Mesothelial cell of epicardium (in vitro differentiated cells): Measurements from ENCODE around the gene ZNF655. TPM values are rescaled to one million over a fixed set of nuclear protein-coding genes. Genes with fewer than 3 reads are reported as not detected.

ENCODE experiments used
- DNase-seq, 2 experiments: peaks; one replicate each; pipeline ENCODE4 v3.0.0; 2021; ENCODE audit warnings: low spot score in 2 of 2; ENCODE audit not compliant: unreplicated experiment in 2 of 2
- H3K27ac Mint-ChIP-seq: 2 replicates; pipeline ENCODE4 v1.8.0; 2021; ENCODE audit warnings: mixed read lengths
- H3K27me3 Mint-ChIP-seq: 2 replicates; pipeline ENCODE4 v1.8.0; 2021; ENCODE audit warnings: low read depth, mixed read lengths
- H3K36me3 Mint-ChIP-seq: 2 replicates; pipeline ENCODE4 v1.8.0; 2021; ENCODE audit warnings: mixed read lengths
- H3K4me1 Mint-ChIP-seq: 2 replicates; pipeline ENCODE4 v1.8.0; 2021; ENCODE audit warnings: mixed read lengths
- H3K4me3 Mint-ChIP-seq: 2 replicates; pipeline ENCODE4 v1.8.0; 2021; ENCODE audit warnings: mild to moderate bottlenecking, moderate library complexity, mixed read lengths
- H3K9me3 Mint-ChIP-seq: 2 replicates; pipeline ENCODE4 v1.8.0; 2021; ENCODE audit warnings: mixed read lengths
- total RNA-seq: library from RNA; stranded (reverse); gene quantifications from 3 replicates; pipeline ENCODE4 v1.2.1, GENCODE V29; 2021
- TF ChIP-seq, protein P1 (sequence below): fragments of 200-600 bp; sonication (generic); IDR thresholded peaks from one replicate; pipeline ENCODE4 v1.5.0; 2021; ENCODE audit warnings: antibody characterized with exemption; ENCODE audit not compliant: unreplicated experiment

Gene ZNF655
- total RNA-seq, 1 donor from 2014 or later, result 84.7 TPM

DNA sequence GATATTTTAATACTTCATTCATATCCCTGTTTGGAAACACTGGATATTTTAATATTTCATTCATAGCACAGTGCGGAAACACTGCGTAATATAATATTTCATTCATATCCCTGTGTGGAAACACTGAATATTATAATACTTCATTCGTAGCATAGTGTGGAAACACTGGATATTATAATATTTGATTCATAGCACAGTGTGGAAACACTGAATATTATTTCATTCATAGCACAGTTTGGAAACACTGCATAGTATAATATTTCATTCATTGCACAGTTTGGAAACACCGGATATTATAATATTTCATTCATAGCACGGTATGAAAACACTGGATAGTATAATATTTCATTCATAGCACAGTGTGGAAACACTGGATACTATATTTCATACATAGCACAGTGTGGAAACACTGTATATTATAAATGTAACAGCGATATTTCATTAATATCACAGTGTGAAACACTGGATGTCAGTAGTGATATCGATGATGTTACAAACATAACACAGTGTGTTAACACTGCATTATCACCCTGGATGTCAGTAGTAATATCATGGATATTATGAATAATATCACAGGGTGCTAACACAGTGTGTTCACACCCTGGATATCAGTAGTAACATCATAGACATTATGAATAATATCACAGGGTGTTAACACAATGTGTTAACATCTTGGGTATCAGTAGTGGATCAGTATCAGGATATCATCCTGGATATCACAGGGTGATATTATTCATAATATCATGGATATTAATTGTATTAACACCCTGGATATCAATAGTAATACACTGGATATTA is 36.7 kb downstream of the ZNF655 start:
- DNase-seq, result no peak
- Mint-ChIP-seq H3K27me3 (no peaks in the 10 kb centered on the region), H3K4me1 (no peaks in the 10 kb centered on the region), H3K4me3 (no peak overlapping the region), H3K36me3 (no peaks in the 10 kb centered on the region), H3K9me3 (no peaks in the 10 kb centered on the region), H3K27ac (no peak overlapping the region)
- TF ChIP-seq, protein P1, sequence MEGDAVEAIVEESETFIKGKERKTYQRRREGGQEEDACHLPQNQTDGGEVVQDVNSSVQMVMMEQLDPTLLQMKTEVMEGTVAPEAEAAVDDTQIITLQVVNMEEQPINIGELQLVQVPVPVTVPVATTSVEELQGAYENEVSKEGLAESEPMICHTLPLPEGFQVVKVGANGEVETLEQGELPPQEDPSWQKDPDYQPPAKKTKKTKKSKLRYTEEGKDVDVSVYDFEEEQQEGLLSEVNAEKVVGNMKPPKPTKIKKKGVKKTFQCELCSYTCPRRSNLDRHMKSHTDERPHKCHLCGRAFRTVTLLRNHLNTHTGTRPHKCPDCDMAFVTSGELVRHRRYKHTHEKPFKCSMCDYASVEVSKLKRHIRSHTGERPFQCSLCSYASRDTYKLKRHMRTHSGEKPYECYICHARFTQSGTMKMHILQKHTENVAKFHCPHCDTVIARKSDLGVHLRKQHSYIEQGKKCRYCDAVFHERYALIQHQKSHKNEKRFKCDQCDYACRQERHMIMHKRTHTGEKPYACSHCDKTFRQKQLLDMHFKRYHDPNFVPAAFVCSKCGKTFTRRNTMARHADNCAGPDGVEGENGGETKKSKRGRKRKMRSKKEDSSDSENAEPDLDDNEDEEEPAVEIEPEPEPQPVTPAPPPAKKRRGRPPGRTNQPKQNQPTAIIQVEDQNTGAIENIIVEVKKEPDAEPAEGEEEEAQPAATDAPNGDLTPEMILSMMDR, result no peak

DNA sequence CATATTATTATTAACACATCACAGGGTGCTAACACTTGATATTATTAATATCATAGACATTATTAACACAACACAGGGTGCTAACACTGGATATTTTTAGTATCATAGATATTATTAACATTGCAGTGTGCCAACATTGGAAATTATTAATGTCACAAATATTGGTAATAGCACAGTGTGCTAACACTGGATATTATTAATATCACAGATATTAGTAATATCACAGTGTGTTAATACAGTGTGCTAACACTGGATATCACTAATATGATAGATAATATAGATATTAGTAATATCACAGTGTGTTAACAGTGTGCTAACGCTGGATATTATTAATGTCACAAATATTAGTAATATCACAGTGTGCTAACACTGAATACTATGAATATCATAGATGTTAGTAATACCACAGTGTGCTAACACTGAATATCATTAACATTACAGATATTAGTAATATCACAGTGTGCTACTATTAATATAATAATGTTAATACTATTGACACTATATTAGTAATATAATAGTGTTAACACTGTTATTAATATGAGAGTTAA is 38.0 kb downstream of the ZNF655 start:
- H3K36me3 Mint-ChIP-seq, result no peaks in the 10 kb centered on the region
- DNase-seq, result no peak
- TF ChIP-seq, protein P1, result no peak
- H3K27ac Mint-ChIP-seq, result no peak overlapping the region
- H3K27me3 Mint-ChIP-seq, result no peaks in the 10 kb centered on the region
- H3K4me3 Mint-ChIP-seq, result no peak overlapping the region
- no peaks in the 10 kb centered on the region for H3K9me3 Mint-ChIP-seq
- H3K4me1 Mint-ChIP-seq, result no peaks in the 10 kb centered on the region

DNA sequence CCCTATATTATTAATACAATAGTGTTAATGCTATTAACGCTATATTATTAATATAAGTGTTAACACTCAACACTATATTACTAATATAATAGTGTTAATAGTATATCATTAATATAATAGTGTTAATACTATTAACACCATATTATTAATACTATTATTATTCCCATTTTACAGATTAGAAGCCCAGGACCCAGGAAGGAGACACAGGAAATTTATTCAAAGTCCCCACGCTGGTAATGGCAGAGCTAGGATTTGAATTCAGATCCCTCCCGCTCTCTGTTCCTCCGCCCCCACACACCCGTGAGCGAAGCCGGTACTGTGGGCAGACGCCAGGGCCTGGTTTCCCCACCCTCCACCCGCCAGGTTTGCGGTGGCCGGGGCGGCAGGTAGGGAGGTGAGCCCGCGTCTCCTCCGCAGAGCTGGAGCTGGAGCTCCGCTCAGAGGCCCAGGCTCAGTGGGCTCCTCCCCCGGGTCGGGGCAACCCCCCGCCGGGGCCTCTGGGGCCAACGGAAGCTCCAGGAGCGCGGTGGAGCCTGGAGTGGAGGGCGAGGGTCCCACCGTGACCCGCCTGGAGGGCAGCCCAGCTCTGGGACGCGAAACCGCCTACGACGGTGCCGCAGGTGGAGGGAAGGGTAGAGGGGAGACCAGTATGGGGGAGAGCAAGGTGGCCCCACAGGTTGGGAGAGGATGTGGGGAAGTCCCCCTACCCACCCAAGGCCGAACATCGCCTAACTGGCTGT is 39.5 kb downstream of the ZNF655 start, which contains the start of gene TMEM225B:
Gene TMEM225B, plus strand, starts transcription at position 506 of the 740 bp plus-strand sequence. CDS start 6,122 bp downstream, outside the sequence.
- H3K4me3 Mint-ChIP-seq, result no peak within 1 kb of the TSS
- DNase-seq, result no peak
- TF ChIP-seq, protein P1, result no peak
- H3K4me1 Mint-ChIP-seq, result no peaks in the 10 kb centered on the region
- no peaks in the 10 kb centered on the region for H3K9me3 Mint-ChIP-seq
- H3K27ac Mint-ChIP-seq, result no peak within 1 kb of the TSS
- no peaks in the 10 kb centered on the region for H3K36me3 Mint-ChIP-seq
- no peaks in the 10 kb centered on the region for H3K27me3 Mint-ChIP-seq

DNA sequence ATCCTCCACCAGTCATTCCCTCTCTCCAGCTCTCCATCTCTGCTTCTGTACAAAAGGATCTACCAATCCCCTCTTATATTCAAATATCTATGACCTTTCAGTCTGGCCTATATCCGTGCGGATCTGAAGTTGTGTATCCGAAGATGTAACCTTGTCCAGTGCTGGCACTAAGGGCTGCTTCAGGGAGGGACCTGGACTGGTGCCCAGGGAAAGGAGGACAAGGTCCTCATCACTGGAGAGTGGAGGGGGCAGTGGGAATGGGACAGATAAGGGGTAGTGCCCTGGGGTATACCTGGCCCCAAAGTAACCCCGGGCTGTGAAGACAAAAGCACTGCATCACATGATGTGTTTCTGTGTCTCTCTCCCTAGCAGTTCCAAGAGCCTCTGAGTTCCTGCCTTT is 41.4 kb downstream of the ZNF655 start:
- DNase-seq, result no peak
- Mint-ChIP-seq H3K9me3 (no peaks in the 10 kb centered on the region), H3K4me1 (no peaks in the 10 kb centered on the region), H3K4me3 (no peak overlapping the region), H3K36me3 (no peaks in the 10 kb centered on the region), H3K27me3 (no peaks in the 10 kb centered on the region), H3K27ac (no peak overlapping the region)
- TF ChIP-seq, protein P1, result no peak

DNA sequence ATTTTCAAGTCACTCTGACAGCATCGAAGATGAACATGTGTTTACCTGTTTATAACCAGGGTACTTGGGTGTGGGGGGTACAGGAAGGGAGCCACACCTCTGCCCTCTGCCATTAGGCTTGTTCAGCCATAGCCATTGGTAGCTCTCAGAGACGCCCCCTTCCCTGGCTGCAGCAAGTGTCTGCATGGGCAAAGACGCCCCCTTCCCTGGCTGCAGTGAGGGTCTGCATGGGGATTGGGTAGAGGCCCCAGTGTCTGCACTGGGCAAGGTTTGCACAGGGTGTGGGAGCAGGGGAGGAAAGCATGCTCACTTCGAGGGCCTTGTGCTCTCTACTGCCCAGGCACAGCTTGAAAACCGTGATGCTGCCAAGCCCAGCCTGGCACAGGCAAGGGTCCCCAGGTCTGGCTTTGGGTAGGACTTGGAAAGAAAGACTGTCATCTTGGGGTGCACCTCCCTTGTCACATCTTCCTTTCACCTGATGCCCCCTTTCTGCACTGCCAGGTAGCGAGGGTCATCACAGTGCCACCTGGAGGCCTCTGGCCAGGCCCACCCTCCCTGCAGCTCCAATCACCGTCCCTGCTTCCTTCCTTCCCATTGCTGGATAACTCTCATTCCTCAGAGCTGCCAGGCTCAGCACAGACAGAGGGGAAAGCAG is 43.3 kb downstream of the ZNF655 start:
- no peak for DNase-seq
- Mint-ChIP-seq H3K4me1 (no peaks in the 10 kb centered on the region), H3K27ac (no peak overlapping the region), H3K27me3 (no peaks in the 10 kb centered on the region), H3K4me3 (no peak overlapping the region), H3K9me3 (no peaks in the 10 kb centered on the region), H3K36me3 (no peaks in the 10 kb centered on the region)
- TF ChIP-seq, protein P1, result no peak
